Progenitor cell of endocrine pancreas (in vitro differentiated cells): ENCODE data around the gene PRMT7. TPM values are rescaled to one million over a fixed set of nuclear protein-coding genes. Genes with fewer than 3 reads are reported as not detected.
A peak's percentile ranks its signal among the peaks of the same experiment; 100 is the strongest.

Experiments used
- DNase-seq: peaks from one replicate; pipeline ENCODE4 v3.0.0; 2021; ENCODE audit warnings: low spot score; ENCODE audit not compliant: unreplicated experiment
- H3K27ac Mint-ChIP-seq: 2 replicates; pipeline ENCODE4 v1.8.0; 2021; ENCODE audit warnings: mild to moderate bottlenecking, moderate library complexity, mixed read lengths
- H3K27me3 Mint-ChIP-seq: 2 replicates; pipeline ENCODE4 v1.8.0; 2021; ENCODE audit warnings: mixed read lengths
- H3K36me3 Mint-ChIP-seq: 2 replicates; pipeline ENCODE4 v1.8.0; 2022; ENCODE audit warnings: mixed read lengths; ENCODE audit not compliant: insufficient read depth
- H3K4me1 Mint-ChIP-seq: 2 replicates; pipeline ENCODE4 v1.8.0; 2021; ENCODE audit warnings: low read depth, mixed read lengths
- H3K4me3 Mint-ChIP-seq: 2 replicates; pipeline ENCODE4 v1.8.0; 2021; ENCODE audit warnings: low read depth, mild to moderate bottlenecking, moderate library complexity, mixed read lengths
- H3K9me3 Mint-ChIP-seq: 2 replicates; pipeline ENCODE4 v1.8.0; 2021; ENCODE audit warnings: low read depth, mixed read lengths
- total RNA-seq: library from RNA; stranded (reverse); gene quantifications from 2 replicates; pipeline ENCODE4 v1.2.1, GENCODE V29; 2021
- TF ChIP-seq, protein P1 (sequence below): fragments of 200-600 bp; sonication (generic); IDR thresholded peaks from one replicate; pipeline ENCODE4 v1.5.0; 2021; ENCODE audit warnings: antibody characterized with exemption, mild to moderate bottlenecking; ENCODE audit not compliant: unreplicated experiment

PRMT7 gene
- total RNA-seq, 1 donor from 2014 or later = 60.0 TPM

DNA sequence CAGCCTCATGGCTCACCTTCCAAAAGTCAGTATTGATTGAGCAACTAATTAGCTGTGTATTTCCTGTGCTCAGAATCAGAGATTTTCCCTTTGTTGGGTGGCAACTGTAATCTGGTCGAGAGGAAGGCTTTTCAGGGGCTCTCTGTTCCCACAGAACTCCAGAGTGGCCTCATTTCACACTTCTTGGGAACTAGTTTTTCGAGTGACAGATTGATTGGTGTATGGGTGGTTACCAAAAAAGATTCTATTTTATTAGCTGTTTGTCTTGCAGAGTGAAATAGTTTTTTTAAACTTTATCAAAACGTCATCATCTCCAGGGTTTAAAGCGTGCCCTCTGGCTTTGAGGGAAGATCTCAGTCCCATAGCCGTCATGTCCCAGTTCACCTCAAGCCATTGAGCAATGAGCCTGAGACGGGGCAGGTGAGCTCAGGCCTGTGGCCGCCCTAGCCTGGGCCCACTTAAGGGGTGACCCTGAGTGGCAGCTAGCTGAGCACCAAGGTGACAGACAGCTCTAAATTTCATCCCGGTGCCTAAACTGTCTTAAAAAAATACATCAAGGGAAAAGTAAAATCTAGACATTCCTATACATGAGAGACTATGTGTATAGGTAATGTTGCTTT is 84.5 kb downstream of the PRMT7 start:
- Mint-ChIP-seq H3K27me3 (no peaks in the 10 kb centered on the region), H3K4me3 (no peak overlapping the region), H3K27ac (peak overlapping the region; percentile 66), H3K9me3 (no peaks in the 10 kb centered on the region), H3K4me1 (peaks cover 25% of the 10 kb centered on the region), H3K36me3 (no peaks in the 10 kb centered on the region)
- no peak for DNase-seq
- TF ChIP-seq, protein P1, sequence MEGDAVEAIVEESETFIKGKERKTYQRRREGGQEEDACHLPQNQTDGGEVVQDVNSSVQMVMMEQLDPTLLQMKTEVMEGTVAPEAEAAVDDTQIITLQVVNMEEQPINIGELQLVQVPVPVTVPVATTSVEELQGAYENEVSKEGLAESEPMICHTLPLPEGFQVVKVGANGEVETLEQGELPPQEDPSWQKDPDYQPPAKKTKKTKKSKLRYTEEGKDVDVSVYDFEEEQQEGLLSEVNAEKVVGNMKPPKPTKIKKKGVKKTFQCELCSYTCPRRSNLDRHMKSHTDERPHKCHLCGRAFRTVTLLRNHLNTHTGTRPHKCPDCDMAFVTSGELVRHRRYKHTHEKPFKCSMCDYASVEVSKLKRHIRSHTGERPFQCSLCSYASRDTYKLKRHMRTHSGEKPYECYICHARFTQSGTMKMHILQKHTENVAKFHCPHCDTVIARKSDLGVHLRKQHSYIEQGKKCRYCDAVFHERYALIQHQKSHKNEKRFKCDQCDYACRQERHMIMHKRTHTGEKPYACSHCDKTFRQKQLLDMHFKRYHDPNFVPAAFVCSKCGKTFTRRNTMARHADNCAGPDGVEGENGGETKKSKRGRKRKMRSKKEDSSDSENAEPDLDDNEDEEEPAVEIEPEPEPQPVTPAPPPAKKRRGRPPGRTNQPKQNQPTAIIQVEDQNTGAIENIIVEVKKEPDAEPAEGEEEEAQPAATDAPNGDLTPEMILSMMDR = no peak

DNA sequence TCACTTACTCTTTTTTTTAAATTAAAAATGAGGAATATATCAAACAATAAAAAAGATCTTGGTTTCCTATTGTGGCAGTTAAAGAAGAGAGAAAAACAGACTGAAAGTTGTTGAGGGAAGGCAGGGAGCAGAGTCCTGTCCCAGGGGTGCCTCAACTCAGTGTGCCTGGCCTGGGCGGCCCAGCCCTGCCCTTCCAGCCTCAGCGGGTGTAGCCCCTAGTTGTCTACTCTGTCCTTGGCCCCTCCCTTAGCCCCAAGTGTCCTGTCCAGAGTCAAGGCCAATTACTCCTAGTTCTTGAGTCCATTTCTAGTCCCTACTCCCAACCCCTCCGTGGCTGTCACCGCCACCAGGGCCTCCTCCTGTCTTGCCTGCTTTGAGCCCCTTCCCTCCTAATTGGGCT is 85.0 kb downstream of the PRMT7 start:
- TF ChIP-seq, protein P1 = no peak
- H3K36me3 Mint-ChIP-seq = no peaks in the 10 kb centered on the region
- peak overlapping the region; percentile 94 for H3K27ac Mint-ChIP-seq
- H3K9me3 Mint-ChIP-seq = no peaks in the 10 kb centered on the region
- DNase-seq = no peak
- no peaks in the 10 kb centered on the region for H3K27me3 Mint-ChIP-seq
- H3K4me1 Mint-ChIP-seq = peaks cover 25% of the 10 kb centered on the region
- H3K4me3 Mint-ChIP-seq = no peak overlapping the region

DNA sequence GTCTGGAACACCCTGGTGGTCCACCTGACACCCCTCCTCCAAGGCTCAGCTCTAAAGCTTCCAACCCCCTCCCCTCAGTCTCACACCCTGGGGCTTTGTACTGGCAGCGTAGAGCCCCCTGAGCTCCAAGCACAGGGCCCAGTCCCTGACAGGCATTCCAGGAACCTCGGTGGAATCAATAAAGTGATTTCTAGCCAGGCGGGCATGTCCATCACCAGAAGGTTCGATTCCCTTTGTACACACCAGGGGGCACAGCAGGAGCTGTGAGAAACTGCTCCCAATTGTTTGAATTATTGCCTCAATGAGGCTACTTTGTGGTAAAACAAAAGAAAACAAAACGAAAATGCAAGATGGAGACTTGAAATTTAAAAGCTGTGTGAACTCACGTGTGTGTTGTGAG is 85.7 kb downstream of the PRMT7 start:
- DNase-seq = peak; percentile 47
- Mint-ChIP-seq H3K9me3 (no peaks in the 10 kb centered on the region), H3K27me3 (no peaks in the 10 kb centered on the region), H3K36me3 (no peaks in the 10 kb centered on the region), H3K27ac (peak overlapping the region; percentile 94), H3K4me3 (no peak overlapping the region), H3K4me1 (peaks cover 25% of the 10 kb centered on the region)
- TF ChIP-seq, protein P1 = peak; percentile 74

DNA sequence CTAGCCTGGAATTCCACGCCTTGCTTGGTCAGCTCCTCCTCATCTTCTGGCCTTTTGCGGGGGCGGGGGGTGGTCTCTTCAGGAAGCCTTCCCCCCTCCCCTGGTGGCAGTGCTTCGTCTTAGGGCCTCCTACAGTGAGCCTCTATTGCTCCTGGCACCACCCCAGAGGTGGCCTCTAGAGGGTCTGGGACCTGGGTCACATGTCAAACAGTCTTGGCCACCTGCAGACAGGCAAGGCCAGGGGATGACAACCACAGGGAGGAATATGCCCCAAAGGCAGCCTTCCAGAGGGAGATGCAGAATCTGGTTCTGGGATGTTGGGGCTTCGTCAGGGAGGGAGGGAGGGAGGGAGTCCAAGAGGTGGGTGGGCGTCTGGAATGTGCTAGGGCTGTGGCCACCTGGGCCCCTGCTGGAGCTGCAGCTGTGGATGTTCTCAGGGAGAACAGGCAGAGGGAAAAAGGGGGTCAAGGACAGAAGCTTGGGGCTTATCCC is 86.9 kb downstream of the PRMT7 start:
- H3K4me3 Mint-ChIP-seq = no peak overlapping the region
- no peaks in the 10 kb centered on the region for H3K27me3 Mint-ChIP-seq
- peaks cover 25% of the 10 kb centered on the region for H3K4me1 Mint-ChIP-seq
- H3K36me3 Mint-ChIP-seq = no peaks in the 10 kb centered on the region
- H3K27ac Mint-ChIP-seq = no peak overlapping the region
- no peak for DNase-seq
- H3K9me3 Mint-ChIP-seq = no peaks in the 10 kb centered on the region
- TF ChIP-seq, protein P1 = no peak

DNA sequence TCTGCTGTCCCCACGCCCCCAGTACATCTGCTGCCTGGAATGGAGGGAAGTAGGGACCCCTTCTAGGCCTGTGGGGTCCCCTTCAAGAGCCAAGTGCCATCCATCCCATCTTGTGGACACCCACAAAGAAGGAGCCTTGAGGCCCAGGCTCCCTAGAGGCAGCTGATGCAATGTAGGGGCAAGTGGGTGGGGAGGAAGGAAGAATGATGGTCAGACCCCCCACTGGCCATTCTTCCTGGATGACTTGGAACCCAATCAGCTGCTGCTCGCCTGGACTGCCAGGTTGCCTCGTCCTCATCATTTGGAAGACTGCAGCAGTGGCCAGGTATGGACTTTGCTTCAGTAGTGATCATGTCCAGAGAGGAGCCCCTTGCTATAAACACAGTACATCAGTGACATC is 88.6 kb downstream of the PRMT7 start:
- TF ChIP-seq, protein P1 = no peak
- H3K27ac Mint-ChIP-seq = no peak overlapping the region
- no peaks in the 10 kb centered on the region for H3K36me3 Mint-ChIP-seq
- no peaks in the 10 kb centered on the region for H3K9me3 Mint-ChIP-seq
- no peak for DNase-seq
- no peak overlapping the region for H3K4me3 Mint-ChIP-seq
- H3K27me3 Mint-ChIP-seq = peaks cover 4% of the 10 kb centered on the region
- H3K4me1 Mint-ChIP-seq = peaks cover 25% of the 10 kb centered on the region
